GM18499 (cell line): ENCODE measurements around the gene RPL31.
"Not testable (repeated sequence)": the region's sequence is repeated elsewhere in the genome, so short reads cannot be mapped to it uniquely, and the experiment has no call there.

ENCODE experiments used
- ATAC-seq: cut with Tn5 transposase; IDR thresholded peaks from one replicate; pipeline ENCODE4 v1.9.1; 2021; ENCODE audit warnings: moderate number of reproducible peaks; ENCODE audit not compliant: insufficient read depth, unreplicated experiment

Gene RPL31

DNA sequence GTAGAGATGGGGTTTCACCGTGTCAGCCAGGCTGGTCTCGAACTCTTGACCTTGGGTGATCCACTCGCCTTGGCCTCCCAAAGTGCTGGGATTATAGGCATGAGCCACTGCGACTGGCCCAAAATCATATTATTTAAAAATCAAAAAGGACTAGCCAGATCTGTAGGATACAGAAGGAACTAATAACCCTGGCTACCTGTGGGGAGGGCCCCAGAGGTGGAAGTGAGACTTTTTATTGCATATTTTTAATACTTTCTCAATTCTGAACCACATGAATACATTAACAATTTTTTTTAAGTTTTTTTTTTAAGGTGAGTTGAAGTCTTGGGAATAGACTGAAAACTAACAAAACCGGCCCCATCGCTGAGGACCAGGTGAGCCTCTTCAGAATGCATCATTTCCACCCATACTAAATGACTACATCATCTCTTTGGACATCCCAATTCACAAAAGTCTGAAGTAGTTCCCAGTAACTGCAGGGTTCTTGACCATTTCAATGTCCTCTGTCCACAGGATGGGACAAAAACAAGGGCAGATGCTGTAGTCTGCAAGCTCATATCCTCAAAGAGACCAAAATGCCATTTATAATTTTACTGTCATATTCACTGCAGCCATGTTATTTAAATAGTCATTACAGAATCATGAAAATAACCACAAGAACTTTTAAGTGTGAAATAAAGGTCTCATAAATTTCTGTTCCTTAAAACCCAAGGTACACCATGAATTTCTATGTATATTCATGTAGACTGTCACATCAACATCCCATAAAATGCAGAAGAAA, 21.4 kb downstream of the RPL31 start:
- ATAC-seq = no peak

DNA sequence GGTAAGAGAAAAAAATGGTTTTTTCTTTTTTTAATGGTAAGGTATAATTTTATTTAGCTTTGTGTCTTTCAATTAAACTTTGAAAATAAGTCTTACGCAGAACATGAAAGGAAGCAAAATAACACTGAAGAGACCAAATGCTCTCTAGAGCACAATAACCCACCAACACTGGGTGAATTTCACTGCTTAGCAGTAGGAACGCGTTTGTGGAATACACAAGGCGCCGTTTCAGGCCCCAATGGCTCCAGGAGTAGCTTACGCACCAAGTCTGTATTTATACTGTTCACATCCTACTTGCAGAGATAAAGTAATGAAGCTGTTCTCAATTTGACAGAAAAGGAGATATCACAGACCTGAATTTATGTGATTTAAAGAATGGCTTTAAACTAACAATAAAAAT, 23.5 kb downstream of the RPL31 start:
- ATAC-seq = no peak

DNA sequence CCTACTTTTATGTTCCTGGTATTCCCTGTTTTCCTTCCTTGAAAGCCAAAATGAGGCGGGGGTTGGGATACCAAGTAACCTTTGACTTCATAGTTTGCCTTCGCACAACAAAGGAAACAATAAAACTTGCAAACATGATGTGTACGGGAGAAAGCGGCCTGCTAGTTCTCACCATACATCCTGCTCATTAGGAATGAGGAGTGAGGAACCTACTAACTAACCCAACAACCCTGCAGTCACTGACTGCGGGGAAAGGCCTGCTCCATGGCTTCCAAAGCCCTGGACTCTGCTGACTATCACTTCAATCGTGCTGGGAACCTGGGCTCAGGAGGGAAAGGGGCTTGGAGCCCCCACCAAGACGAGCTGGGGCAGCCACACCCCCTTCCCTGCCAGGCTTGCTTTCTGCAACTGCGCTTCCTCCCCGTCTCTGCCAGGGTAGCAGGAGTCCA, 24.2 kb downstream of the RPL31 start:
- ATAC-seq = no peak

DNA sequence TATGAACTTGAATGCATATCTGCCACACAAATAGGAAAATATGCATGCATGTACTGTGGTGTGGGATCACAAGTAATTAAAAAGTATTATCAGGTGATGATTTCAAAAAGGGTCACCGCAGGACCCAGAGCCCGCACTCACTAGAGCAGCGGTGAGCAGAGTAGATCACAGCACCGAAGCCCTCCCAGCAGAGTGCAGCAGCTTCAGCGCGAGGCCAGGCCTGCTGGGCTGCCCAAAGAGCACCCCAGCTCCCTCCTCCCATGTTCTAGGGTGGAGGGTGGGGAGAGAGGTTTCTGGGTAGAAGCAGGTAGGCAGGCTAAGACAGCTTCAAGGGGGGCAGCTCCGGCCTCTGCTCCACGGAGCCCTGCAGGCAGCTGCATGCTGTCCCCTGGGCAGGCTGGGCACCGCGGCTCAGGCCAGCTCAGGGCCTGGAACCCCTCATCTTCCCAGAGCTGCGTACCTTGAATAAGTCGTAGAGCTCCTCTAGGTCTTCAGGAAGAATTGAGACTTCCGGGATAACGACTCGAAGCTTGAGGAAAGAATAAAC, 24.9 kb downstream of the RPL31 start:
- no peak for ATAC-seq

DNA sequence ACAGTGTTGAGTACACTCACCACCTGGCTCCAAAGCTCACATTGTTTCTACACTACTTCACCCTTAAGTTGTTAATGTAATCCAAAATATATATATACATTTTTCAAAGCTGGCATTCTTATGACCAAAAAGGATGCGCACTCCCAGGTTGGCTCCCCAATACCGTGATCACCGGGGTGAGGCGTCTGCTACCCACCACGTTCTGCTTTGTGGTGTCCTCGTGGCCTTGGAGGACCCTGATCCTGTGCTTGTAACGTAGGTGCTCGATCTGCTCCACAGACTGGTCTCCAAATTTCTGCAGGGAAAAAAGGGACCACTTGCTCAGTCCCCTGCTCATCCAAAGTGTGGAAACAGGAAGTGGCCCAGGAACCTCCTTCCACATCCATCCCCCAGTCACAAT, 25.8 kb downstream of the RPL31 start:
- no peak for ATAC-seq

DNA sequence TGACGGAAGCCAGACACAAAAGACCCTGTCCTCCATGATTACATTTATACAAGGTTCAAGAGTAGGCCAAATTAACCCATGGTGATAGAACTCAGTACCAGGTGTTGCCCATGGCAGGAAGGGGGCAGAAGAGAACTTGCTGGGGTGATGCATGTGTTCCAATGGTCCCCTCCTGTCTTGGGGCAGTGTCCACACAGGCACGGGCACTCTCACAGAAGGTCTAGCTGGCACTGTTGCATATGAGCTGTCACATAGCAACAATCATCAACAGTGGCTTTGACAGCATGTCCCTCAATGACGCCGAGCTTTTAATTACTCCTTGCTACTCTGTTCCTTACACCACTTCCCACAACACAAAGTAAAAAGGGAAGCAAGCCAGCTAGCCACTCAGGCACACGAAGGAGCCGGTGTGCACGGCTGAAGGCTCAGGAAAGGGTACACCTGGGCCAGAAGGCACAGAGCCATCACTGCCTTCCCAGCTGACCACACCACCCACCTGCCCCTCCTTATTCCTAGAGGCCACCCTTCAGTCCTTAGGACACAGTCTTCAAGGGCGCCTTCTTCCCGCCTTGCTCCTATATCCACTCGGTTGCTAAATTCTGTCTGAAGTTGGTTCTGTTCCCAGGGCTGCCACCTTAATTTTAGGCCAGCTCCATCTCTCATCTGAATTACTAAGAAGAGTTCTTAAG, 28.9 kb downstream of the RPL31 start:
- ATAC-seq = no peak

DNA sequence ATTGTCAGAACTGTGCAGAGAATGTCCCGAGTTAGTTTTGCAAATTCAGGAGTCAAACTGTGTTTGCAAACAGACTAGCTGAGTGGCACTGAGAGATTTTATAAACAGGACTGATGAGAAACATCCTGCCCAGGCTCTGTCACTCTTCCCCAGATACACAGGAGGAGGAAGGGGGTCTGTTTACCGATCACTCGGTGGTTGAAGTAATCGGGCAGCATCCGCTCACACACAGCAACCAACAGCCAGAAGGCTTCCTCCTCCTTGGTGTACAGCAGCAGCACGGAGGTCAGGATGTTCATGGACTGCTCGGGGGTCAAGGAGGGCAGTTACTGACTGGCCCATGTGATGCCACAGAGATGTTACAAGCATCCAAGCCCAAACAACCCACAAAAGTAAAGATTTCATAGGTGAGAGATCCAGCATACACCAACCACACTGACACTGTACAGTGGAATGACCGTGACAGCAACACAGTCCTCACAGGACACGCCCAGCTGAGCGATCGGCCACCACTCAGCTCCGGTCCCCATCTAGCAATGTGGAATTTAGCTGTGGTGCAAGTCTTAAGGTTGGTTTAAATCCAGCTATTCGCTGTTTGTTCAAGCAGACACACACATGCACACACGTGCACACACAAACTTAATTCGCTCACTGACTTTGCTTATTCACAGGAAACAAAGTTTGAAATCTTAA, 30.1 kb downstream of the RPL31 start:
- ATAC-seq = no peak

DNA sequence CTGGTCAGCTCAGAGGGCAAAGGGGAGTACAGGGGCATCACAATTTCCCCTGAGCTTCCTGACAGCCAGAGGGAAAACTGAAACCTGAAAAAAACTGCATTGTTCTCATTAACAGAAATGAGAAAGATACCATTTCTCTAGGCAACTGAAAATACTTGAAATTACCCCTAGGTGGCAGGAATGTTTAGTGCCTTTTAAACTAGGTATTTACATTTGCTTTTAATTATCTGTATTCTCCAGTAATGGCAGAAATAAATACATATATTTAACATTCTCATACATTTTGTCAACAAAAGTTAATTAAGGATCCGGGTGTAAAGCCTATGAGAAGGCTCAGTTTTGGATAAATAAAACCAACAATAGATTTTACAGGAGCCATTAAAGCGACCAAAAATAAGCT, 34.5 kb downstream of the RPL31 start:
- no peak for ATAC-seq

DNA sequence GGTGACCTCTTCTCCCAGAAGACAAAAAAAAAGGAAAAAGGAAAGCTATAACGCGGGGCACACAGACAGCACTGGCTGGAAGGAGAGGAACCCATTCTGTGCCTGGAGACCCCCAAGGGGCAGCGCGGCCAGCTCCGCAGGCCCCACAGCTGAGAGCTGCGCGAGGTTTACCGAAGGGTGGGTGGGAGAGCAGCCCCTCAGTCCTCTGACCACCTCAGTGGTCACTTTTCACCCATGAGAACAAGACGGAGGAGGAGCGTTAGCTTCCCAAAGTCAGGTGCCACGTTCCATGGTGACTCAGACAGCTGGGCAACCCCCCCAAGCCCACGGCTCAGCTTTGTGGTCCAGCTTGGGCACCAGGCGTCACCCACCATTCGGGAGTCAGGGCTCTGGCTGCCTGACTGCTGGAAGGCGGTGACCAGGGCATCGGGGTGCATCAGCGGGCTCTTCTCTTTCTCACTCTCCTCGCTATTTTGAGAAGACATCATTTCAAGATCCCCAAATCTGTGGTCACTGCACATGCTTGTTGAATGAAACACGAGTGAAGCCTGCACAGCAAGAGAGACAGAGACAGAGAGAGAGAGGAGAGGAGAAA, 35.2 kb downstream of the RPL31 start:
- no peak for ATAC-seq

DNA sequence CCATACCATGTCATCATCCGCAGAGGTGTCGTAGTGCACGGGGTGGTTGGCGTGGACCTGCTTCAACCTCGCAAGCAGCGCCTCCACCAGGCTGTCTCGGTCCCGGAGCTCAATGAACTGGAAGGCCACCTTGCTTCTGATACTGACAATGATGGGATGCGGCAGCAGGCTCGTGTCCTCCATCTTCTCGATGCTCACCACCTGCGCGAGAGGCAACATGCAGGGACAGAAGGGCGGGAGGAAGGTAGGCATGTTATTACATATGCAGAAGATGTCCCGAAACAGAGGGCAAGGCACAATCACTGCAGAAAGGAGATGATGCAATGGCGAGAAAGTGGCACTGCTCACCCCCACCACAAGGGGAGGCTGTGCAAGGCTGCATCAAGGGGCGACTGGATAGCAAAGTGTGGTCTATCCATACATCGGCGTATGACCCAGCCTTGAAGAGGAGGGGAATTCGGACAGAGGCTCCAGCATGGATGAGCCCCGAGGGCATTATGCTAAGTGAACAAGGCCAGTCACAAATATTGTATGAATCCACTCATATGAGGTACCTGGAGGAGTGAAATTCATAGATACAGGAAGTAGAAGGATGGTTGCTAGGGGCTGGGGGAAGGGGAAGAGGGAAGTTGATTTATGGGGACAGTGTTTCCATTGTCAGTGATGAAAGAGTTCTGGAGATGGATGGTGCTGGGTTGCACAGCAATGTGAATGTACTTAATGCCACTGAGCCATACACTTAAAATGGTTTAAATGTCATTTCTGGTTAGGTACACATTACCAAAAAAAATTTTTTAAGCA, 36.6 kb downstream of the RPL31 start:
- no peak for ATAC-seq

DNA sequence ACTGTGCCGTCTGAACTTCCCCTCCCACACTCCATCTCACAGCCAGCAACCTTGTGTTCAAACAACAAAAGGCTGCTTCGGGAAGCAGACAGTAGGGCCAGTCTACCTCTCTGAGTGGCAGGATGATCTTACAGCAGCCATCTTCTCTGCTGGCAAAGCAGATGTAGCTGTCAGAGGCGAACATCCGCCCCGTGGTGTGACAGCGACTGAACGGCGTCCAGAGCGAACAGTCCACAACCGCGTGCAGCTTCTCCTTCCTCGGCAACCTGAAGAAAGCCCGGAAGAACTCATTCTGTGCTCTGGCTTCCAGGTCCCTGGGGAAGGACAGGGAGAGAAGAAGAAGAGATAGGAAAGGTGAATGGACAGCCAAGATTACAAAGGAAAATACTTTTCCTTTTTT, 38.0 kb downstream of the RPL31 start:
- ATAC-seq = no peak

DNA sequence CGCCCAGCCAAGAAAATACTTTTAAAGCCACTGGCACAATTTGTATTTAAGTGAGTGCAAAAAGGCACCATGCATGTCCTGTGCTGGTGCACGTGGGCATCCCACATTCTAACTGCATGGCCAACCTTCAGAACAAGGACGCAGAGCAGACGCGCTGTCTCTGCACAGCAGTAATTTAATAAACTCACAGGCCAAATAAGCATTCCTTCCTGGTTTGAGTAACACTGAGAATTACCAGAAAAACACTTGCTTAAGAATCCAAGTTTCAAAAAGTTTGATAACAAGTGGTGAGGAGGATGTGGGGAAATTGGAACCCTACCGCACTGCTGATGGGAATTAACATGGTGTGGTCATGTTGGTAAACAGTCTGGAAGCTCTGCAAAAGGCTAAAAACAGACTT, 38.7 kb downstream of the RPL31 start:
- ATAC-seq = no peak

DNA sequence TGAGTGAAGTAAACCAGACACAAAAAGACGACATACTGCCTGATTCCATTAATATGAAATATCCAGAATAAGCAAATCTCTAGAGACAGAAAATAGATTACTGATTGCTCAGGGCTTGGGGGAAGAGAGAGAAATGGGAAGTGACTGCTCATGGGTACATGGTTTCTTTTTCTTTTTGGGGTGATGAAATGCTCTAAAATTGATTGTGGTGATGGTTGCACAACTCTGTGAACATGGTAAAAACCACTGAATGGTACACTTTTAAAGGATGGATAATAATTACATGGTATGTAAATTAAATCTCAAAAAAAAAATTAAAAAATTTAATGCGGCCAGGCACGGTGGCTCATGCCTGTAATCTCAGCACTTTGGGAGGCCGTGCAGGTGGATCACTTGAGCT, 39.3 kb downstream of the RPL31 start:
- ATAC-seq = no peak

DNA sequence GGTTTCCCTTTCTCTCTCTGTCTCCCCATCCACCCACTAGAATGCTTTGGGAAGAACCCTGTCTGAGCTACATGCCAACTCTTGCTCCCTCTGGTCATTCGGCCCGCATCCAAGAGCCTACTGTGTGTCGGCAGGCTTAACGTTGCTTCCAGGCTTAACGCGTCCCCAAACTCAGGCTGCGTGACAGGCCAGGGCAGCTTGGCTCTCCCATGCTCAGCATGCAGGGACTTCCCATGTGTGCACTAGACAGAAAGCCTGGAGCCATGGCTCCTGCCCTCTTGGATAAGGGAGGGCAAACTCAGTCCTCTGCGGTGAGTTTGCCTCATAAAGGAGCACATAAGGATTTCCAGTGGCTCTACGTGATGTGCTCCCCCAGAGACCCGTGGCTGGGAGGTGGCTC, 43.2 kb downstream of the RPL31 start:
- no peak for ATAC-seq

DNA sequence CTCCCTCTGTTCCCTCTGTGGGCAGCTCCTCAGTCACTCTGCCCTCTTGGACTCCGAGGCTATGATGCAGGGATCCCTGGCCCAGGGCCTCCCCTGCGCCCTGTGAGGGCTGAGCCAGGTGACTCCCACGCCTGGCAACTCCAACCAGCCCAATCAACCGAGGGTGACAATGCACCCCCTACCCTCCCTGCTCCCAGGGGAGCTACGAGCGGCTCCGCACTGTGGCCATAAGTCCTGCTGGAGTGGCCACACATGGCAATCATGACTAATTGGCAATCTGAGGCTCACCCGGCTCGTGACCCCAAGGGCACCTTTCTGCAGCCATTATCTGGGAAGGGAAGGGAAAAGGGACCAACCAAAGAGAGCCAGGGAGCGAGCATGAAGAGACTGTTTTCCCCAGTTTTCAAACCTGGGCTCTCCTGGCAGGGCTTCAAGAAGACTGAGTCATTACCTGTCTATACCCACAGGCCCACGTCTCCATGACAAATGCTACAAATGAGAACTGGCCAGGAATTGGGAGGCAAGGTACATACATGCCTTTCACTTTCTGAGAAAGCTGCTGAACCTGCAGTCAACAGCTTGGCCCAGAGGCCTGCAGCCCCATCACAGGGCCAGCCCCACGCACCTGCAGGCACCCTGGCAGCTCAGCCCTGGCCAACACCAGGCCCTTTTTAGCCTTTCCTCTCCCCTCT, 45.1 kb downstream of the RPL31 start:
- no peak for ATAC-seq

DNA sequence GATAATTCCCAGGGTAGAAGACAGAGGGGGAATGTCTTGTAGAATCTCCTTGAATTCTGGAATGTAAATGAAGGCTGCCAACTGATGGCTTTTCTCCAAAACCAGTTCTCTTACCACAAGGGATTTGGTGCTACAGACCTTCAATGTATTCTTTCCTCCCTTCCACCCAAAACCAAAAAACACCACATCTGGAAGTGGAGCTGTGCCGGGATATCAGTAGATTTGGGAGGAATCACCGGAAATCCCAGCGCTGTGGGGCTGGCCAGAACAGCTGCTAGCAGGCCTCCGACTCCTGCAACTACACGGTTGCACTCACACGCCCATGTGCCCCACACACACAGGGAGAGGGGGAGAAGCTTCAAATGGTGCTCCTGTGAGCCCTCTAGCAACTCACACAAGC, 45.7 kb downstream of the RPL31 start:
- ATAC-seq = no peak

DNA sequence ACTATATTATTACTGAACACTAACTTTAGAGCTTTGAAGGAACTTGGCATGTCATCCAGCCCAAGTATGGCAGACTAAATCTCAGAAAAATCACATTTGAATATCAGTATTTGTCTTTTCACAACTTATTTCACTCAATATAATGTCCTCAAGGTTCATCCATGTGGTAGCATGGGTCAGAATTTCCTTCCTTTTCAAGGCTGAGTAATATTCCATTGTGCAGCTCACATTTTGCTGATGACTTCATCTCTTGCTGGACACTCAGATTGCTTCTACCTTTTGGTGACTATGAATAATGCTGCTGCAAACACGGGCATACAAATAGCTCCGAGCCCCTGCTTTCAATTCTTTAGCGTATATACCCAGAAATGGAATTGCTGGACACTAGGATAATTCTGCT, 46.7 kb downstream of the RPL31 start:
- ATAC-seq = no peak

DNA sequence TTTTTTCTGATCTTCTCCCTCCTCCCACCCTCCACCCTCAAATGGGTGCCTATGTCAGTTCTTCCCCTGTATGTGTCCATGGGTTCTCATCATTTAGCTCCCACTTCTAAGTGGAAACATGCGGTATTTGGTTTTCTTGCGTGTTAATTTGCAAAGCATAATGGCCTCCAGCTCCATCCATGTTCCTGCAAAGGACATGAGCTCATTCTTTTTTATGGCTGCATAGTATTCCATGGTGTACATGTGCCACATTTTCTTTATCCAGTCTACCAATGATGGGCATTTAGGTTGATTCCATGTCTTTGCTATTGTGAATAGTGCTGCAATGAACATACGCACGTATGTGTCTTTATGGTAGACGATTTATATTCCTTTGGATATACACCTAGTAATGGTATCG, 48.8 kb downstream of the RPL31 start:
- not testable (repeated sequence) for ATAC-seq

DNA sequence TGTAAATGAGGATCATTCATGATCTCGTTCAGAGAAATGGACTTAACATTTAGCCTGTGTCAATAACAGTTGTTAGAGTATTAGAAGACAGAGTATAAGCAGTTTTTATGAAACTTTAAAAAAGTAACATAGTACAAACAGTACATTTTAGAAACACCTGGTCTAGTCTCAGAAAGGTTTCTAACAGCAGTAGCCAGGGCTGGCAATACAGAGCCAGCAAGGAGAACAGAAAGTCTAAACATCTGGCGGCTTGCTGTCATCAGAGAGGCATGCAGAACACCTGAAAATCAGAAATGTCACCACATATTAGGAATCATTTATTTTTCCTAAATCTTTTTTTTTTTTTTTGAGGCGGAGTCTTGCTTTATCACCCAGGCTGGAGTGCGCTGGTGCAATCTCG, 50.1 kb downstream of the RPL31 start:
- ATAC-seq = no peak
